Endothelial cell of umbilical vein (primary cell): ENCODE data around the gene PVR. TPM values are rescaled to one million over a fixed set of nuclear protein-coding genes. Genes with fewer than 3 reads are reported as not detected.
A peak's percentile ranks its signal among the peaks of the same experiment; 100 is the strongest.

Experiments
- BruUV-seq: library from RNA; stranded (reverse); fragments of 400-500 nt; replicated peaks from 2 replicates; lab custom pipeline; 2021; lab: Mats Ljungman, UMichigan
- CTCF ChIA-PET: fragments of 300-600, 350-600 bp; sonication (Branson Sonifier 250); formaldehyde crosslinking; loops from one replicate; lab custom pipeline; 2021; ENCODE audit warnings: antibody characterized with exemption, inconsistent platforms; lab: Charles Lee
- POLR2A ChIA-PET: fragments of 300-600, 350-600 bp; sonication (Branson Sonifier 250); formaldehyde crosslinking; loops from one replicate; lab custom pipeline; 2021; ENCODE audit warnings: antibody characterized with exemption, inconsistent platforms; lab: Charles Lee
- DNase-seq: peaks from one replicate; pipeline ENCODE4 v3.0.0-alpha.2; 2011; ENCODE audit warnings: low read depth, low spot score
- FAIRE-seq: peaks from 2 replicates; lab custom pipeline; 2011; peaks lifted over from hg19 to GRCh38; lab: Jason Lieb, UNC
- H2AFZ ChIP-seq: 2 replicates; pipeline ENCODE4 v1.6.0; 2012; ENCODE audit warnings: low read depth, low read length, control low read depth, inconsistent platforms
- H3K27ac ChIP-seq: 2 replicates; pipeline ENCODE4 v1.5.1; 2011; ENCODE audit warnings: low read depth, mild to moderate bottlenecking, control low read depth, low read length, moderate library complexity; ENCODE audit not compliant: insufficient read depth
- H3K27me3 ChIP-seq, 2 experiments: 2 replicates each; pipeline versions ENCODE4 v1.6.0 to v1.6.1; 2011; ENCODE audit warnings: low read length in 2 of 2, mixed read lengths in 1 of 2; ENCODE audit not compliant: control insufficient read depth in 2 of 2, insufficient read depth in 2 of 2
- H3K36me3 ChIP-seq, 2 experiments: 2 replicates in 1 of 2; 3 replicates in 1 of 2; pipeline ENCODE4 v1.5.1; 2011; ENCODE audit warnings: low read length in 2 of 2, mild to moderate bottlenecking in 1 of 2, moderate library complexity in 1 of 2; ENCODE audit not compliant: control insufficient read depth in 2 of 2, insufficient read depth in 2 of 2; ENCODE audit errors: extremely low read depth in 1 of 2
- H3K4me1 ChIP-seq: 3 replicates; pipeline ENCODE4 v1.5.1; 2011; ENCODE audit warnings: mild to moderate bottlenecking, low read length; ENCODE audit not compliant: control insufficient read depth, insufficient read depth; ENCODE audit errors: extremely low read depth
- H3K4me2 ChIP-seq: 2 replicates; pipeline ENCODE4 v1.6.1; 2011; ENCODE audit warnings: low read length, control low read depth, mixed read lengths; ENCODE audit not compliant: insufficient read depth
- H3K4me3 ChIP-seq, 3 experiments: fragments of 200-600 bp in 1 of 3; sonication (generic), shearing (Covaris generic) in 1 of 3; replicated peaks in 1 of 3; 2 replicates each; pipeline ENCODE4 v1.5.1; 2011 to 2016; ENCODE audit warnings: control low read depth in 3 of 3, low read length in 3 of 3, mild to moderate bottlenecking in 2 of 3, inconsistent platforms in 1 of 3, low read depth in 1 of 3, moderate library complexity in 1 of 3; ENCODE audit not compliant: insufficient read depth in 1 of 3
- H3K79me2 ChIP-seq: 2 replicates; pipeline ENCODE4 v1.6.0; 2012; ENCODE audit warnings: low read length, inconsistent platforms; ENCODE audit not compliant: control insufficient read depth, insufficient read depth
- H3K9ac ChIP-seq: replicated peaks from 2 replicates; pipeline ENCODE3; 2011; ENCODE audit warnings: low read length, control low read depth; ENCODE audit not compliant: insufficient read depth; ENCODE audit errors: extremely low read depth
- H3K9me1 ChIP-seq: replicated peaks from 3 replicates; pipeline ENCODE4 v1.6.0; 2011; ENCODE audit warnings: mild to moderate bottlenecking, low read length; ENCODE audit not compliant: control insufficient read depth, insufficient read depth; ENCODE audit errors: extremely low read depth
- H3K9me3 ChIP-seq: replicated peaks from 2 replicates; pipeline ENCODE4 v1.5.1; 2012; ENCODE audit warnings: low read length, inconsistent platforms; ENCODE audit not compliant: control insufficient read depth, insufficient read depth
- H4K20me1 ChIP-seq: replicated peaks from 2 replicates; pipeline ENCODE3; 2011; ENCODE audit warnings: mild to moderate bottlenecking, low read length; ENCODE audit not compliant: control insufficient read depth, insufficient read depth; ENCODE audit errors: extremely low read depth
- CTCF ChIP-seq, 2 donors: IDR thresholded peaks; 1 replicate in 1 of 2; 2 replicates in 1 of 2; pipeline ENCODE4 v1.5.1; 2011; ENCODE audit warnings: low read length in 2 of 2, mild to moderate bottlenecking in 2 of 2, moderate library complexity in 2 of 2, control low read depth in 1 of 2, inconsistent platforms in 1 of 2, low read depth in 1 of 2; ENCODE audit not compliant: insufficient read depth in 1 of 2; ENCODE audit errors: extremely low read depth in 1 of 2
- EZH2 ChIP-seq: IDR thresholded peaks from 2 replicates; pipeline ENCODE4 v1.6.1; 2012; ENCODE audit warnings: borderline replicate concordance, low read depth, mild to moderate bottlenecking, moderate library complexity, low read length, inconsistent platforms; ENCODE audit not compliant: severe bottlenecking
- FOS ChIP-seq: IDR thresholded peaks from 2 replicates; pipeline ENCODE4 v1.6.1; 2011; ENCODE audit warnings: mild to moderate bottlenecking, low read length, moderate library complexity, borderline replicate concordance; ENCODE audit not compliant: insufficient read depth
- GATA2 ChIP-seq: IDR thresholded peaks from 2 replicates; pipeline ENCODE4 v1.7.0; 2011; ENCODE audit warnings: low read depth, mild to moderate bottlenecking, moderate library complexity, mixed read lengths, low read length; ENCODE audit not compliant: insufficient read length, insufficient read depth
- JUN ChIP-seq: IDR thresholded peaks from 2 replicates; pipeline ENCODE4 v1.6.1; 2011; ENCODE audit warnings: borderline replicate concordance, low read depth; ENCODE audit not compliant: insufficient read length, insufficient read depth
- MAX ChIP-seq: IDR thresholded peaks from 2 replicates; pipeline ENCODE4 v1.6.1; 2011; ENCODE audit not compliant: insufficient read depth, insufficient read length
- MYC ChIP-seq: IDR thresholded peaks from one replicate; pipeline ENCODE4 v1.6.1; 2011; ENCODE audit warnings: mild to moderate bottlenecking, low read depth, low read length
- POLR2A ChIP-seq: IDR thresholded peaks from 2 replicates; pipeline ENCODE4 v1.6.1; 2012; ENCODE audit warnings: low read depth, mild to moderate bottlenecking, control low read depth, low read length
- POLR2AphosphoS5 ChIP-seq: IDR thresholded peaks from 2 replicates; pipeline ENCODE4 v1.6.1; 2012; ENCODE audit warnings: low read depth, mild to moderate bottlenecking, control low read depth, low read length, moderate library complexity; ENCODE audit not compliant: insufficient read depth
- dilution Hi-C: fragments of 300-500 bp; cut with MboI; formaldehyde crosslinking; loops from one replicate; pipeline ENCODE4 v1.15.0; 2019; ENCODE audit warnings: low sequenced_read_pairs; ENCODE audit not compliant: extremely low pct_ligation_motif_present
- intact Hi-C: fragments of 100-400 bp; cut with micrococcal nuclease; formaldehyde crosslinking; loops from one replicate; pipeline ENCODE4 v1.10.0; 2022
- polyA plus RNA-seq, 4 experiments: library from polyadenylated mRNA; depleted of rRNA in 3 of 4; stranded (reverse) in 3 of 4; unstranded in 1 of 4; fragments of >200 nt; gene quantifications; 2 replicates each; pipeline versions ENCODE4 v1.2.1 to v1.2.3, GENCODE V29; 2011 to 2012; ENCODE audit warnings: missing spikeins in 1 of 4
- total RNA-seq: library from RNA; stranded (reverse); gene quantifications from 2 replicates; pipeline ENCODE4 v1.2.3, GENCODE V29; 2021

Gene PVR
- total and polyA plus RNA-seq, 2 donors (not counting 3 experiments of a cell fraction or from before 2014, with no cell fraction given), result 133 to 226 TPM

- Histone ChIP-seq H3K9me3 (no peaks in the 10 kb centered on the region), H3K4me1 (no peaks in the 10 kb centered on the region), H3K36me3 (no peaks in the 10 kb centered on the region), H3K79me2 (no peaks in the 10 kb centered on the region), H3K4me2 (no peak overlapping the region), H3K9me1 (no peaks in the 10 kb centered on the region), H3K4me3 (no peak overlapping the region), H2AFZ (peak overlapping the region; percentile 32), H3K27ac (no peak overlapping the region), H3K27me3 (no peaks in the 10 kb centered on the region), H3K9ac (no peak overlapping the region), H4K20me1 (no peaks in the 10 kb centered on the region)
- DNase-seq (no peak), FAIRE-seq (peak; percentile 12)
- ChIA-PET POLR2A (interaction anchor here (1.0 kb wide), 1 partner anchor 32 kb away, joined by 3 read pairs; no protein-coding TSS in a partner anchor), CTCF (interaction anchor here (0.8 to 1.4 kb wide), 3 partner anchors 28 to 155 kb away, joined by 4 to 7 read pairs (median 5); partner anchors contain the start of gene PVR)
- intact Hi-C loops (no loop called here), dilution Hi-C loops (no loop called here)
- no TSS peak for BruUV-seq
- no peak for TF ChIP-seq GATA2
- no peak for TF ChIP-seq JUN
- no peak for TF ChIP-seq MYC
Observed at GRCh38 chr19:44615863-44616247, 27.9 kb upstream of the PVR start.

GRCh38 chr19:44617110-44617880 is 26.4 kb upstream of the PVR start:
- CTCF ChIA-PET, result interaction anchor here (0.9 to 1.6 kb wide), 3 partner anchors 9 to 46 kb away, joined by 3 to 7 read pairs (median 3); no protein-coding TSS in a partner anchor

More at GRCh38 chr19:44617110-44617880, 26.4 kb upstream of the PVR start:
- H3K27ac ChIP-seq, result no peak overlapping the region
- no peaks in the 10 kb centered on the region for H3K9me1 ChIP-seq
- no peak overlapping the region for H3K4me3 ChIP-seq
- H3K36me3 ChIP-seq, result no peaks in the 10 kb centered on the region
- H3K79me2 ChIP-seq, result no peaks in the 10 kb centered on the region
- BruUV-seq, result no TSS peak
- no peaks in the 10 kb centered on the region for H3K9me3 ChIP-seq
- H3K4me1 ChIP-seq, result no peaks in the 10 kb centered on the region
- no peaks in the 10 kb centered on the region for H3K27me3 ChIP-seq
- H3K9ac ChIP-seq, result no peak overlapping the region
- TF ChIP-seq MAX (no peak), MYC (no peak), EZH2 (no peak), POLR2AphosphoS5 (no peak), JUN (no peak), FOS (no peak), CTCF (IDR thresholded peaks at IDR 0.05; ENCODE audit: extremely low read depth in 1 of 2, insufficient read depth in 1 of 2, low read depth in 1 of 2, low read length in 2 of 2) (no peak), POLR2A (no peak), GATA2 (no peak)
- H2AFZ ChIP-seq, result no peak overlapping the region
- peak; percentile 43 for DNase-seq
- POLR2A ChIA-PET, result no interaction called here
- FAIRE-seq, result no peak
- intact Hi-C loops (no loop called here), dilution Hi-C loops (no loop called here)
- no peaks in the 10 kb centered on the region for H4K20me1 ChIP-seq
- H3K4me2 ChIP-seq, result no peak overlapping the region
